DMS153 (cell line): ENCODE measurements around the gene UCN.
"Not testable (repeated sequence)": the region's sequence is repeated elsewhere in the genome, so short reads cannot be mapped to it uniquely, and the experiment has no call there.

ENCODE experiments used
- DNase-seq: peaks from one replicate; lab custom pipeline; 2025; lab: John Stamatoyannopoulos, UW

The UCN gene

GRCh38 chr2:27282892-27283291, 25.4 kb downstream of the UCN start:
- DNase-seq = no peak

DNA sequence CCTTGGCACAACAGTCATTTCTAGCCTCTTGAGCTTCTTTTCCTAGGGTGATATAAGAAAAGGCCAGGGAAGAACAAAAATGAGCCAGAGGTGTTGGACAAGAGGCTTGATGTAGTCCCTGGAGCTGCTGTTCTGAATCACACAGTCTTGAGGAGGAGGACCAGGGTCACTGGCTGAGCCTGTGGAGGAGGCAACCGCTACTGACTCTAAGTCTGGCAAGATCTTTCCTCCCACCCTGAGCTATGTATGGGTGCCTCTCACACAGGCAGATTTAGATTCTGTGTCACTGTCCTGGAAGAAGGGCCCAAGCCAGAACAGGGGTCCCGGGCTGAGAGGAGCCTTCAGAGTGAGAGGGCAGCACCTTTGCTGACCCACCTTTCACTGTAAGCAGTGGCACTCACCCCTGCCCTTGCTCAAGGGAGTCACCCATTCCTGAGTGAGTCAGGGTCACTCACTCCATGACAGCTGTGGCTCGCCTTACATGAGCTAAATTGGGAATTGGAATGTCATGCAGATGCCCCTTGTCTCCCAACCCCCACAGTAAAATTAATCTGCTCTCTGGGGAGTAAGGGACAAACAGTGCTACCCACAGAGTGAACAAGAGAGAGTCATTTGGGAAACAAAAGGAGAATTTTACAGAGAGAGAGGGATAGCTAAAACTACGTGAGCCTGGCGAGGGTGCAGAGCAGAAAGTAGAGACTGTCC, 26.2 kb downstream of the UCN start, which contains the start of gene TRIM54:
Gene TRIM54, plus strand, starts transcription at position 575 of the 705 bp plus-strand sequence. CDS start 303 bp downstream, outside the sequence.
- DNase-seq = no peak

DNA sequence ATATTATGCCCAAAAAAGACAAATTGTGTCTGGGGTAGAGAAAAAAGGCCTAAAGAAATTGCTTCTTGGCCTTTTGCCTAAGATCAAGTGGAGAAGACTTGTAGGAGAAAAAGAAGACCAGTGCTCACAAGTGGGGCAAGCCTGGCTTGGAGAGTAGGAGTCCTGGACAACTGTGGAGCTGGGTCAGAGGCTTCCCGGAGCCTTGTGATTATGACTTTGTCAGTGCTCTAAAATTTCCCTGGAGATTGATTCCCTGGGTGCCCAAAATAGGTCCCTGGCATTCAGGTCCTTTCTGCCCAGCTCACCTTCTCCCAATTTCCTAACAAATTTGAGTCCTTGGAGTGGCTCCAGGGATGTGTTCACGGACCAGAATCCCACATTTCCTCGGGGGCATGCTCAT, 26.8 kb downstream of the UCN start:
- no peak for DNase-seq

DNA sequence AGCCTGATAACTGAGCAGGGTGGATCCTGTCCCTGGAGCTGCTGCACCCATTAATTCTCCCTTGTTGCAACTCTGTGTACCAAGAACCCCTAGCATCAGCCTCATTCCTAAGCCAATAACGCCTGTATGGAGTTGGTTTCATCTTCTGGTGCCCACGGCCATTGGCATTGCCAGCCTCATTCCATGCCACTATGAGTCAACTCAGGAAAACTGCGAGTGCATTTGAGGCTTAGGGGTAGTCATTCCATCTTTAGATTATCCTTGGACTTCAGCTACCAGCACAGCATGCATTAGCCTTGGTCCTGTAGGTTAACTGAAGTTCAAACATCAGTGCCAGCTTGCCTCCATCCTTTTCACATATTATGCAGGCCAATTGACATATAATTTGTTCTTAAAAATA, 27.4 kb downstream of the UCN start:
- no peak for DNase-seq

GRCh38 chr2:27278010-27278409, 30.2 kb downstream of the UCN start:
- no peak for DNase-seq

GRCh38 chr2:27275211-27276150, 32.8 kb downstream of the UCN start, which contains the start of gene DNAJC5G:
Gene DNAJC5G (plus strand): TSS chr2:27275433. CDS start chr2:27276729, 1,296 bp downstream.
- no peak for DNase-seq

DNA sequence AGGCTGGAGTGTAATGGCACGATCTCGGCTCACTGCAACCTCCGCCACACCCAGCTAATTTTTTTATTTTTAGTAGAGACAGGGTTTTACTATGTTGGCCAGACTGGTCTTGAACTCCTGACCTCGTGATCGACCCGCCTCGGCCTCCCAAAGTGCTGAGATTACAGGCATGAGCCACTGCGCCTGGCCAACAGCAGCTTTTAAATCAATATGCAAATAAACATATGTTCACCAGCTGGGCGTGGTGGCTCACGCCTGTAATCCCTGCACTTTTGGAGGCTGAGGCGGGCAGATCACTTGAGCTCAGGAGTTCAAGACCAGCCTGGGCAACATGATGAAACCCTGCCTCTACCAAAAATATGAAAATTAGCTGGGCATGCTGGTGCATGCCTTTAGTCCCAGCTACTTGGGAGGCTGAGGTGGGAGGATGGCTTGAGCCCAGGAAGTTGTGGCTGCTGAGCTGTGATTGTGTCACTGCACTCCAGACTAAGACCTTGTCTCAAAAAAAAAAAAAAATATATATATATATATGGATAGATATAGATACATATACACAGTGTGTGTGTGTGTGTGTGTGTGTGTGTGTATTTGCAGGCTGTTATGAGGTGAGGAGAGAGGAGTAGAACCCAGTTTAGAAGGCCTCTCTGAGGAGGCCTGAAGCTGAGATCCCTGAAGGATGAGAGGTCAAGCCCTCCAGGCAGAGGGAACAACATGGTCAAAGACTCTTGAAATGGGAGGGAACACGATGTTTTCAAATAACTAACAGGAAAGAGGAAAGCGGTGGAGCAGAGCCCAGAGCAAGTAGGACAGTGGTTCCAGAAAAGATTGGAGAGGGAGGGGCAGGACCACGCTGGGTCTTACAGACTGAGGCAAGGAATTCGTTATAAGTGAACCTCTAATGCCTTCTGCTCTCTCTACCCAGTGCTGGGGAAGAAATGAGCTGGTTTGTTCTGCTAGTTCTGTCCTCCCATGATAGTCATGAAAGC, 35.4 kb downstream of the UCN start:
- DNase-seq = not testable (repeated sequence)

GRCh38 chr2:27271631-27272340, 36.5 kb downstream of the UCN start:
- no peak for DNase-seq

- no peak for DNase-seq
Observed at GRCh38 chr2:27270670-27271069, 37.6 kb downstream of the UCN start.

DNA sequence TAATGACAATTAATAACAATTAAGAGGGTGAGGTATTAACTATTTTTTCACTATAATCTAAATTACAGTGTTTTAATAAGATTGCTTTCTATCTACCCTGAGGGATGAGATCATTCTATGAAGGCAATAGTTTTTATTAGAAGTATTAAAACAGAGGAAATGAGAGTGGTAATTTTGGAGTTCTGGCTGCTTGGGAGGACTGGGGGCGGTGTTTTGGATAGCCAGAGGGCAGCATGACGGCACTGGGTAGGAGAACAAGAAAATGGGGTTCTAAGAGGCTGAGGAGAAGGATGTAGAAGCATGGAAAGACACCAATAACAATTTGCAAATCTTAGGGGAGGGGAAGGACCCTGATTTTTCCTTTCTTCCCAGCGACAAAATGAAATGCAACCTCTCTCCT, 38.1 kb downstream of the UCN start:
- DNase-seq = no peak

GRCh38 chr2:27268296-27268695, 39.9 kb downstream of the UCN start:
- DNase-seq = not testable (repeated sequence)

DNA sequence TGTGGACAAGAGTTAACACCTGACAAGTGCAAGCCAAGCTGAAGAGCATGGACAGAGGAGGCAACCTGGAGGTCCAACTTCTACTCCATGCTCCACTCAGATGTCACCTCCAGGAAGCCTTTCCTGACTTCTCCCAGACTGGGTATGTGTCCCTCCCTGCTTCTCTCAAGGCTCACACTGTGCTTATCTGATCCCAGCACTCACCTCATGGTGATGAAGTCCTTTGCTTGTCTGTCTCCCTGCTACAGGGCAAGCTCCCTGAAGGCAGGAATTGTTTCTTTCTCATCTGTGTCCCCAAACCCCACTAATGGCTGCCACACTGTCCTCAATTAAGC, 42.7 kb downstream of the UCN start:
- no peak for DNase-seq

GRCh38 chr2:27264753-27265535, 43.3 kb downstream of the UCN start:
- peak; percentile 55 for DNase-seq

GRCh38 chr2:27264253-27264752, 43.9 kb downstream of the UCN start:
- DNase-seq = no peak

GRCh38 chr2:27263287-27264252, 44.7 kb downstream of the UCN start:
- no peak for DNase-seq

GRCh38 chr2:27262379-27263286, 45.6 kb downstream of the UCN start, which contains the start of gene SLC30A3:
Gene SLC30A3 (minus strand): TSS chr2:27263047. CDS start chr2:27262906, 141 bp downstream.
- no peak for DNase-seq

DNA sequence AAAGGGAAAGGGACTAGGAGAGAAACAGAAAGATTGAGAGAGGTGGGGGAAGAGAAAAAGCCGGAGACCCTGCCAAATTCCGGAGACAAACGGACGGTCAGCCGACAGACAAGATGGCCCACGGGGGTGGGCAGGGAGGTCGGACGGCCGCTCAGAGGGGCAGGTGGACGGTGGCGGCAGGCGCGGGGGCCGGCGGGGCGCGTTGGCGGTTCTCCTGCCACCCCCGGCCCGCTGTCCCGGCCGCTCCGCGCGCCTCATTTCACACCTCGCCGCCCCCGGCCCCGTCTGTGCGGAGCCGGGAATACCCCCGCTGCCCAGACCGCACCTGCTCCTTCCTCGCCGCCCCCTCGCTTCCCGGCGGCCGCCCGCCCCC, 46.3 kb downstream of the UCN start:
- DNase-seq = no peak
